G401 (cell line): ENCODE measurements around the gene TSPO. TPM values are rescaled to one million over a fixed set of nuclear protein-coding genes. Genes with fewer than 3 reads are reported as not detected.

Experiments used
- DNase-seq: peaks from one replicate; pipeline ENCODE4 v3.0.0-alpha.2; 2015; ENCODE audit warnings: low spot score
- in situ Hi-C: cut with HindIII; loops from 2 replicates; pipeline ENCODE4 v1.10.0; 2016; ENCODE audit warnings: low sequenced_read_pairs, mixed read lengths
- total RNA-seq: library from RNA; depleted of rRNA; stranded (reverse); fragments of >200 nt; shearing (Covaris generic); gene quantifications from 2 replicates; pipeline ENCODE4 v1.2.3, GENCODE V29; 2014

Gene TSPO
- total RNA-seq, 1 experiment from 2014 or later, result 23.9 TPM

DNA sequence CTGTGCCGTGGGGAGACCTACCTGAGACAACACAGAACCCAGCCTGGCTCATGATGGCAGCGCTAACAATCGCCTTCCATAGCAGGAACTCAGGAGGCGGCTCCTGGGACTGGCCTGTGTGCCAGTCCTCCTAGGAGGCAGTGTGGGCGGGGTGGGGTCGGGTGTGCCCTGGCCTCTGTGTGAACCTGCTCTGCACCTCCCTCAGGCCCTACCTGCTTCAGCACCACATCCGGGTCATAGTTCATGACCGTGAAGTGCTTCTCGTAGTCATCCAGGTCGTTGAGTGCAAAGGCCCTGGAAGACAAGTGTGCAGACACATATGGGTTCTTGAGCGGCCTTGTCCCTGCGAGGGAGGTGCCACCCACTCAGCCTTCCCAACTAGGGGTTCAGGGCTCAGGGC is 20.2 kb downstream of the TSPO start:
- in situ Hi-C loops, result no loop called here
- no peak for DNase-seq

- DNase-seq, result no peak
- in situ Hi-C loops, result no loop called here
Observed at GRCh38 chr22:43172191-43172590, 20.8 kb downstream of the TSPO start.

DNA sequence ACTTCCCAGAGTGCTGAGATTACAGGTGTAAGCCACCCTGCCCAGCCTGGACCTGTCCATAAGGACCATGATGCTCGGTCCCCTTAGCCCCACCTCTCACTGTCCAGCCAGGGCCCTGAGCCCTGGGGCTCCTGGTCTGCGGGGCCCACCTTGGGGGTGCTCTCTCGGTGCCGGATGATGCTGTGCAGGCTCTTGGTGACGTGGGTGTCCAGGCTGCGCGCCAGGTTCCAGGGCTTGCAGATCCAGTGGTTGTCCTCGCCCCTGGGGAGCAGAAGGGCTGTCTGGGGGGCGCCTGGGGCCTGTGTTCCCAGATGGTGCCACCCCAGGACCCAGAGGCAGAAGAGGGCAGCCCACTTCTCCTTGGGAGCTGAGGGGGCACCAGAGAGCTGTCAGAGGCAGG is 22.2 kb downstream of the TSPO start:
- in situ Hi-C loops, result no loop called here
- no peak for DNase-seq

DNA sequence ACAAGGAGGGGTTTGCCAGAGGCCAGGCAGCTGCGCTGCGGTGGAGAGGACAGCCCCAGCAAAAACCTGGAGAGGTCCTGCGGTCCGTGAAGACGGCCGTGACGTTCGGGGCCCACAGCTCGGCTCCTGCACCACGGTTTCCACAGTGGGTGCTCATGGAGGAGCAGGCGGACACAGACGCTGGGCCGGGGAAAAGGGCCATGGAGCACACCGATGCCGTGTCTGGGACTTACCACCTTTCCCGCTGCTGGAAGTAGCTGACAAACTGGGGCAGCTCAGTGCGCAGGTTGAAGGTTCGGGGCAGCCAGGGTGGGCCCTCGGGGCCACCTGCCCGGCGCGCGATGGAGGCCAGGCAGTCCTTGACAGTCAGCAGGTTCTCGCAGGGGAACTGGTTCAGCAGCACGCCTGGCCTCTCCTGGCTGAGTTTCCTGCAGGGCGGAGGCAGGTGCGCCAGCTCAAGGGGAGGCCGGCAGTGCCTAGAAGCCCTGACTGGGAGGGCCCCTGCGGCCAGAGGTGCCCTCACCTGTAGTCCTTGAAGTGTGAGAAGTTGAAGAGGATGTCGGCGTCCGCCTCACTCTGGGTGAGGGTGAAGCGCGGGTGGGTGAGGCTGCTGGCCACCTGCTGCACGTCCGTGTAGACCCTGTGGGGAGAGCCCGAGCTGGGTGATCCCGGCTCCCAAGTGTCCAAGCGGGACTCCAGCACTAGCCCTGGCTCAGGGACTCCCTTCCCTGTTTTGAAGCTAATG is 22.8 kb downstream of the TSPO start:
- DNase-seq, result no peak
- in situ Hi-C loops, result no loop called here

GRCh38 chr22:43174941-43175531 is 23.7 kb downstream of the TSPO start:
- DNase-seq, result no peak
- in situ Hi-C loops, result no loop called here

- DNase-seq, result no peak
- in situ Hi-C loops, result no loop called here
Observed at GRCh38 chr22:43176090-43176489, 24.7 kb downstream of the TSPO start.

GRCh38 chr22:43177479-43177878 is 26.1 kb downstream of the TSPO start:
- DNase-seq, result no peak
- in situ Hi-C loops, result no loop called here

DNA sequence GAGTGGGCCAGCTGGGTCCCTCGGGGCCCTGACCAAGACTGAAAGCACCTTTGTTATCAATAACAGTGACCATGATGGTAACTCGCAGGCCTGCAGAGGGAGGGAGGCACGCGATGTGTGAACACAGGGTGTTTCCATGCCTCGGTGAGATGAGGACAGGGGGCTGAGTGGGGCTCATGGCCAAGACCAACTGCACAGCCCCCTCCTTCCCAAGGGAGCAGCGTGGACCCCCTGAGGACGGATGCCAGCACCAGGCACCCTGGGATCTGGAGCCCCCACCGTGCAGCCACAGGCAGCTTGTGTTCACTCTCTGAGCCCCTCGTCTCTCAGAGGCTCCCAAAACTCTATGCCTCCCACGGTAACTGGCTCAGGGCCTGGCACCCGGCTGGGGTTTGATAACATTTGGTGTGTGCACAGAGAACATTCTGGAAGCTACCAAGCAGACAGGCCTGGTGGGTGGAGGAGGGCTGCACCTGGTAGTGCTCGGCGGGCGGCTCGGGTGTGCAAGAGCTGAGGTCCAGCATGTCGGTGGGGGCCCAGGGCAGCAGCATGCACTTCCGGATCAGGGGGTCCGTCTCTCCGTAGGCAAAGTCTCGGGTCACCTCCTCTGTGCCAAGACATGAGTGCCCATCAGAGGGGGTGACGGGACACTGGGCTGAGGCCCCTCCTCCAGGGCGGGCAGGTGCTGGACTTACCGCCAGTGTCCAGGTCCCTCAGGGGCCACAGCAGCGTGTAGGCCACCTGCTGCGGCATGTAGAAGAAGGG is 28.0 kb downstream of the TSPO start:
- in situ Hi-C loops, result no loop called here
- DNase-seq, result no peak

- no peak for DNase-seq
- in situ Hi-C loops, result no loop called here
Observed at GRCh38 chr22:43179911-43180195, 28.5 kb downstream of the TSPO start.

GRCh38 chr22:43180670-43181069 is 29.3 kb downstream of the TSPO start:
- no peak for DNase-seq
- in situ Hi-C loops, result no loop called here

- DNase-seq, result no peak
- in situ Hi-C loops, result no loop called here
Observed at GRCh38 chr22:43181321-43182076, 30.1 kb downstream of the TSPO start.

GRCh38 chr22:43182118-43182517 is 30.8 kb downstream of the TSPO start:
- in situ Hi-C loops, result no loop called here
- no peak for DNase-seq

DNA sequence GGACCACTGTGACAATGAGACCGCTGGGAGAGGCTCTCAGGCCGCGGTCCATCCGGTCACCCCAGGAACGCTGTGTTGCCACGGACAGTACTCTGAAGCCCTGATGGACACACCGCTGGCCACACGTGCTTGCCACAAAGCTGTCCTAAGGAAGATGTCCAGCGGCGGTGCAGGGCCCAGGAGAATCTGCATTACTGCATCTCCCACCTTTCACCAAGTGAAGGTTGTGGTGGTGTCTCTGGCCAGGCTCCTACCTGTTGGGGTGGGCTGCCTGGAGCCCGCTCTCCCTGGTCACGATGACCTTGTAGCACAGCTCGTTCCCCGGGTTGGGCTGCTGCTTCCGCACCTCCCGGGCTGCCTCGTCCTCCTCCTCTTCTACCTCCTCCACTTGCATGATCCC is 31.4 kb downstream of the TSPO start:
- DNase-seq, result no peak
- in situ Hi-C loops, result no loop called here

DNA sequence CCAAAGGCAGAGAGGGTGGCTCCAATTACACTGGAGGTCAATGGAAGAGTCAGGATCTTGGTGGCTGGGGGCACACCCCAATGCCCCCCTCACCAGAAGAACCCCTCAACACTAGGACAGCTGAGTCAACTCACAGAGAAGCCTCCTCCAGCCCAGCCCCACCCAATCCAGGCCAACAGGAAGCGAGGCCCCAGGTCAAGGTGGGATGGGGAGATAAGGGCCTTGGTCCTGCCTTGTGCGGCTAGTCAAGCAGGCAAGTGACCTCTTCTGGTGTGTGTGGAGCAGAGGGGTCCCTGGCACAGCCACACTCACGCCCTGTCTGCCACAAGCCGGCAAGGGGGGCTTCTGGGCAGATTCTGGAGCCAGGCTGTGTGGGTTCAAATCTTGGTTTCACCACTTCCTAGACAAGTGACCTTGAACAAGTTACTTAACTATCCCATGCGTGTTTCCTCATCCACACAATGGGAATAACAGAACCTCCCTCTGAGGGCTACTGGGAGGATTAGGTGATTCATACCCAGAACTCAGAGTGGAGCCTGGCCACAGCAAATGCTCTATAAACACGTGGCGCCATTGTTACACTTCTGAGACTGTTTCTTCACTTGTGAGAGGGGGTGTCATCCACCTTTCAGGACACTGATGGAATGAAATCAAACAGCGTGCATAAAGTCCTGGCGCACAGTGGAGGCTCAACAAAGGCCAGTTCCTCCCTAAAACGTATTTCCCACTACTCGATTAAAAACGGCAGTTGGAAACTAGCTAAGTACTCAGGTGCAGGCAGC is 32.3 kb downstream of the TSPO start:
- in situ Hi-C loops, result no loop called here

GRCh38 chr22:43185860-43186261 is 34.5 kb downstream of the TSPO start:
- DNase-seq, result peak; percentile 85
- in situ Hi-C loops, result no loop called here

More for the DNA sequence above, 32.3 kb downstream of the TSPO start:
- DNase-seq, result no peak

DNA sequence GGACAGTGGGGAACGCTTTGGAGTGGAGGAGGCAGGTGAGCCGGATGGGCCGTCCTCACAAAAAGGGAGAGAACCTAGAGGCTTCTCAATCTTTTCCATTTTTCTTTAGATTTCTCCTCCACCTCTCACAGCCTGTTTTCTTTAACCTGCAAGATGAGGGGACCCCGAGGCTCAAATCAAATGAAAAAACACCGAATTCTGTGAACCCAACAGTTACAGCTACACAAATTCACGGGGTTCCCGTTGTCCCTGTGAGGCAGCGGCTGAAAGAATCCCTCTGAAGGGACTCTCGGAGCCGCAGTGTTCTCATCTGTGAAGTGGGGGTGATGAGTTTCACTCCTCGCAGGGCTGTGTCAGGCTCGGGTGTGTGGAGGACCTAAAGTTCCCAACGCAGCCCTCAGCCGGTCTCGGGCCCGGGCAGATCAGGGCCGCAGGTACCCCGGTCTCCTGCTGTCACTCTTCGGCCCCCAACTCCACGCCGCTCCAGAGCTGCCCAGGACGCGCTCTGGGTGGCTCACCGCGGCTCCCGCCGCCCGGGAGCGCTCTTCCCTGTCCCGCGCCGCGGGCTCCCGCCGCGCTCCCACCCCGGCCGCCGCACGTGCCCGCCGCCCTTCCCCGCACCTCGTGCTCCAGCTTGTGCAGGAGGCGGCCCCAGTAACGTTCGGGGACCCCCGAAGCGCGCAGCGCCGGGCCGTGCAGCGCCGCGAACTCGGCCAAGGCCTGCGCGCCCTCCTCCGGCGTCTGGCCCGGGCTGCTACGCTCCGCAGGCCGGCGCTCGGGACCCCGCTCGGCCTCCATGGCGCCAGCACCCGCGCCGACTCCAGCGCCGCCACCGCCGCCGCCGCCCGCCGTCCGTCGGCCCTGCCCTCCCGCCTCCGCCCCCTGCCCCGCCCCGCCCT is 35.2 kb downstream of the TSPO start, which contains the start of gene TTLL12:
TTLL12 (minus strand) TSS at position 863 of the 899 bp plus-strand sequence; CDS start at position 798, 65 bp downstream.
- in situ Hi-C loops, result no loop called here
- DNase-seq, result peak; percentile 43

DNA sequence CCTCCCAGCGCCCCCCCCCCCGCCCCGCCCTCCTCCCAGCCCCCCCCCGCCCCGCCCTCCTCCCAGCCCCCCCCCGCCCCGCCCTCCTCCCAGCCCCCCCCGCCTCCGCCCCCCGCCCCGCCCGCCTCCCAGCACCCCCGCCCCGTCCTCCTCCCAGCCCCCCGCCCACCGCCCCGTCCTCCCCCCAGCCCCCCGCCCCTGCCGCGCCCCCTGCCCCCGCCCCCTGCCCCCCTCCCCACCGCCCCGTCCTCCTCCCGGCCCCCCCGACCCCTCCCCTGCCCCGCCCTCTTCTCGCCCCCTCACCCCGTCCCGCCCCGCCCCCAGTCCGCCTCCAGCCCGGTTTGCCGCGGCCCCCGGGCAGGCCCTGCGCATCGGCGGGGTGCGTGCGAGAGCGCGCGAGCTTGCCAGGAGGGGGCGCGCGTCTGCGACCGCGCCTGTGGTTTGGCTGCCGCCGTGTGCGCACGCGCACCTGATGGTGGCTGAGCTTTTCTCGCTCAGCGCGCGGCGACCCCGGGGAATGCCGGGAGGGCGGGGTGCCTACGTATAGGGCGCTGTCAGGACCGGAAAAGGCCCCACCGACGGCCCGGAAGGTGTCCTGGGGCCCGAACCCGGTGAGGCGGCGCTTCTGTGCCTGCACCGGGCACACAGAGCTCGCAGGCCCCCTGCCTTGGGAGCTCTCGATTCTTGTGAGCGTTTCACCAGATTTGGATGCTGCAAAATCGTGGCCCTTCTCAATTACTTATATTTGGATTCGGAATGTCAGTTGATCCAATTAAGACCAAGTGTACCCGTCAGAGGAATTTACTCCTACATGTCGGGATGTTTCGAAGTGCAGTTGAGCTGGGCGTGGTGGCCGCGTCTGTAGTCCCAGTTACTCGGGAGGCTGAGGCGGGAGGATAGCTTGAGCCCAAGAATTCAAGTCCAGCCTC is 36.1 kb downstream of the TSPO start:
- peak; percentile 90 for DNase-seq
- in situ Hi-C loops, result no loop called here
